BLaER1 treated with 17β-estradiol and CSF1 and Interleukin-3, amounts not matched to agents 10 nM and 100 nM (cell line): ENCODE measurements around the gene KLC1.

Experiments
- H3K27ac ChIP-seq, 11 experiments: shearing (Covaris generic); formaldehyde crosslinking; 2 replicates each; pipeline ENCODE4 v1.8.1; 2022
- H3K27me3 ChIP-seq, 11 experiments: shearing (Covaris generic); formaldehyde crosslinking; 2 replicates each; pipeline ENCODE4 v1.8.1; 2022
- H3K36me3 ChIP-seq, 11 experiments: shearing (Covaris generic); formaldehyde crosslinking; 2 replicates each; pipeline ENCODE4 v1.8.1; 2022
- H3K4me1 ChIP-seq, 10 experiments: shearing (Covaris generic); formaldehyde crosslinking; 2 replicates each; pipeline ENCODE4 v1.8.1; 2022
- H3K4me2 ChIP-seq, 11 experiments: shearing (Covaris generic); formaldehyde crosslinking; 2 replicates each; pipeline ENCODE4 v1.8.1; 2022
- H3K4me3 ChIP-seq, 10 experiments: shearing (Covaris generic); formaldehyde crosslinking; 2 replicates each; pipeline ENCODE4 v1.8.1; 2022
- H3K9ac ChIP-seq, 11 experiments: shearing (Covaris generic); formaldehyde crosslinking; 2 replicates each; pipeline ENCODE4 v1.8.1; 2022
- H3K9me3 ChIP-seq, 11 experiments: shearing (Covaris generic); formaldehyde crosslinking; replicated peaks in 1 of 11; 2 replicates each; pipeline ENCODE4 v1.8.1; 2022
- H4K20me1 ChIP-seq, 11 experiments: shearing (Covaris generic); formaldehyde crosslinking; 2 replicates each; pipeline ENCODE4 v1.8.1; 2022
- Cebpa-rat ChIP-seq, 11 experiments: shearing (Covaris generic); IDR thresholded peaks; 2 replicates each; pipeline ENCODE4 v1.8.1; 2022

The KLC1 gene

GRCh38 chr14:103740991-103741689 lies 112.1 kb downstream of the KLC1 start:
- H3K9me3 ChIP-seq = no peaks in the 10 kb centered on the region
- H3K36me3 ChIP-seq = peaks cover 0 to 47% (median 18%) of the 10 kb centered on the region in 11 experiments; a peak in 16 of 22 replicates
- no peak overlapping the region; a peak in 1 of 22 replicates for H3K27ac ChIP-seq
- no peaks in the 10 kb centered on the region for H3K27me3 ChIP-seq
- no peak overlapping the region for H3K4me3 ChIP-seq
- no peak overlapping the region for H3K9ac ChIP-seq
- H4K20me1 ChIP-seq = peaks cover 0 to 13% (median 0%) of the 10 kb centered on the region in 11 experiments; a peak in 1 of 22 replicates
- H3K4me2 ChIP-seq = peak overlapping the region; percentile 3 to 67 (median 31); a peak in 9 of 22 replicates
- peaks cover 15 to 47% (median 43%) of the 10 kb centered on the region in 10 experiments for H3K4me1 ChIP-seq
- TF ChIP-seq Cebpa-rat (IDR thresholded peaks at IDR 0.05) = no peak

- no peaks in the 10 kb centered on the region for H3K27me3 ChIP-seq
- TF ChIP-seq Cebpa-rat (IDR thresholded peaks at IDR 0.05) = no peak
- no peaks in the 10 kb centered on the region for H3K9me3 ChIP-seq
- H3K4me1 ChIP-seq = peaks cover 22 to 51% (median 45%) of the 10 kb centered on the region in 10 experiments
- H3K4me2 ChIP-seq = peak overlapping the region; percentile 6 to 75 (median 50); a peak in 17 of 22 replicates
- peaks cover 0 to 42% (median 16%) of the 10 kb centered on the region in 11 experiments; a peak in 16 of 22 replicates for H3K36me3 ChIP-seq
- peak overlapping the region in 1 of 11 experiments; percentile 14; a peak in 3 of 22 replicates for H3K9ac ChIP-seq
- no peak overlapping the region for H3K4me3 ChIP-seq
- H3K27ac ChIP-seq = no peak overlapping the region
- peaks cover 0 to 7% (median 0%) of the 10 kb centered on the region in 11 experiments; a peak in 1 of 22 replicates for H4K20me1 ChIP-seq
These were observed 112.9 kb downstream of the KLC1 start for GRCh38 chr14:103741876-103742275.

GRCh38 chr14:103742499-103743255 lies 113.7 kb downstream of the KLC1 start:
- H4K20me1 ChIP-seq = peaks cover 0 to 6% (median 0%) of the 10 kb centered on the region in 11 experiments; a peak in 1 of 22 replicates
- no peak for TF ChIP-seq Cebpa-rat (IDR thresholded peaks at IDR 0.05)
- peak overlapping the region in 9 of 11 experiments; percentile 22 to 75 (median 53); a peak in 15 of 22 replicates for H3K4me2 ChIP-seq
- H3K36me3 ChIP-seq = peaks cover 0 to 34% (median 16%) of the 10 kb centered on the region in 11 experiments; a peak in 14 of 22 replicates
- no peak overlapping the region for H3K27ac ChIP-seq
- no peaks in the 10 kb centered on the region for H3K9me3 ChIP-seq
- H3K4me3 ChIP-seq = no peak overlapping the region
- no peaks in the 10 kb centered on the region for H3K27me3 ChIP-seq
- H3K9ac ChIP-seq = no peak overlapping the region; a peak in 1 of 22 replicates
- H3K4me1 ChIP-seq = peaks cover 24 to 52% (median 45%) of the 10 kb centered on the region in 10 experiments

GRCh38 chr14:103743691-103744090 lies 114.7 kb downstream of the KLC1 start:
- peak overlapping the region in 1 of 11 experiments; percentile 4; a peak in 1 of 22 replicates for H3K27ac ChIP-seq
- peak overlapping the region in 3 of 11 experiments; percentile 6 to 35 (median 7); a peak in 1 of 22 replicates for H3K9ac ChIP-seq
- H3K9me3 ChIP-seq = no peaks in the 10 kb centered on the region
- H3K27me3 ChIP-seq = no peaks in the 10 kb centered on the region
- peaks cover 0 to 24% (median 8%) of the 10 kb centered on the region in 11 experiments; a peak in 12 of 22 replicates for H3K36me3 ChIP-seq
- peak overlapping the region in 9 of 11 experiments; percentile 7 to 75 (median 52); a peak in 17 of 22 replicates for H3K4me2 ChIP-seq
- no peak for TF ChIP-seq Cebpa-rat (IDR thresholded peaks at IDR 0.05)
- H4K20me1 ChIP-seq = peaks cover 0 to 6% (median 0%) of the 10 kb centered on the region in 11 experiments; a peak in 1 of 22 replicates
- no peak overlapping the region for H3K4me3 ChIP-seq
- peaks cover 24 to 59% (median 53%) of the 10 kb centered on the region in 10 experiments for H3K4me1 ChIP-seq

GRCh38 chr14:103744621-103745395 lies 115.8 kb downstream of the KLC1 start:
- peaks cover 30 to 69% (median 56%) of the 10 kb centered on the region in 10 experiments for H3K4me1 ChIP-seq
- H3K27ac ChIP-seq = no peak overlapping the region
- no peak overlapping the region for H3K4me3 ChIP-seq
- TF ChIP-seq Cebpa-rat (IDR thresholded peaks at IDR 0.05) = no peak
- H3K27me3 ChIP-seq = no peaks in the 10 kb centered on the region
- peak overlapping the region in 6 of 11 experiments; percentile 52 to 75 (median 64); a peak in 12 of 22 replicates for H3K4me2 ChIP-seq
- H3K9me3 ChIP-seq = no peaks in the 10 kb centered on the region
- no peak overlapping the region for H3K9ac ChIP-seq
- H3K36me3 ChIP-seq = peaks cover 0 to 16% (median under 1%) of the 10 kb centered on the region in 11 experiments; a peak in 10 of 22 replicates
- H4K20me1 ChIP-seq = peaks cover 0 to 4% (median 0%) of the 10 kb centered on the region in 11 experiments; a peak in 1 of 22 replicates

GRCh38 chr14:103745424-103745823 lies 116.4 kb downstream of the KLC1 start:
- no peak overlapping the region for H3K4me3 ChIP-seq
- H3K9ac ChIP-seq = no peak overlapping the region
- no peaks in the 10 kb centered on the region; a peak in 1 of 22 replicates for H4K20me1 ChIP-seq
- no peaks in the 10 kb centered on the region for H3K9me3 ChIP-seq
- H3K4me2 ChIP-seq = peak overlapping the region in 4 of 11 experiments; percentile 20 to 67 (median 50); a peak in 3 of 22 replicates
- no peak for TF ChIP-seq Cebpa-rat (IDR thresholded peaks at IDR 0.05)
- peaks cover 30 to 69% (median 56%) of the 10 kb centered on the region in 10 experiments for H3K4me1 ChIP-seq
- H3K27me3 ChIP-seq = no peaks in the 10 kb centered on the region
- H3K27ac ChIP-seq = no peak overlapping the region
- H3K36me3 ChIP-seq = peaks cover 0 to 12% (median 0%) of the 10 kb centered on the region in 11 experiments; a peak in 6 of 22 replicates

GRCh38 chr14:103746701-103747100 lies 117.7 kb downstream of the KLC1 start:
- peak overlapping the region in 5 of 11 experiments; percentile 11 to 38 (median 30); a peak in 6 of 22 replicates for H3K4me2 ChIP-seq
- H3K4me1 ChIP-seq = peaks cover 21 to 60% (median 47%) of the 10 kb centered on the region in 10 experiments
- H3K9me3 ChIP-seq = no peaks in the 10 kb centered on the region
- no peaks in the 10 kb centered on the region for H3K27me3 ChIP-seq
- H3K27ac ChIP-seq = no peak overlapping the region
- H4K20me1 ChIP-seq = no peaks in the 10 kb centered on the region; a peak in 1 of 22 replicates
- peaks cover 0 to 12% (median 0%) of the 10 kb centered on the region in 11 experiments; a peak in 4 of 22 replicates for H3K36me3 ChIP-seq
- H3K9ac ChIP-seq = no peak overlapping the region
- no peak overlapping the region for H3K4me3 ChIP-seq
- no peak for TF ChIP-seq Cebpa-rat (IDR thresholded peaks at IDR 0.05)

GRCh38 chr14:103748534-103748857 lies 119.5 kb downstream of the KLC1 start:
- no peak overlapping the region for H3K9ac ChIP-seq
- no peak overlapping the region for H3K27ac ChIP-seq
- H3K4me2 ChIP-seq = peak overlapping the region in 7 of 11 experiments; percentile 12 to 55 (median 42); a peak in 12 of 22 replicates
- H3K4me1 ChIP-seq = peaks cover 26 to 51% (median 33%) of the 10 kb centered on the region in 10 experiments
- no peak for TF ChIP-seq Cebpa-rat (IDR thresholded peaks at IDR 0.05)
- H3K27me3 ChIP-seq = no peaks in the 10 kb centered on the region
- H3K9me3 ChIP-seq = no peaks in the 10 kb centered on the region
- H3K4me3 ChIP-seq = no peak overlapping the region
- H4K20me1 ChIP-seq = no peaks in the 10 kb centered on the region; a peak in 1 of 22 replicates
- peaks cover 0 to 6% (median 0%) of the 10 kb centered on the region in 11 experiments; a peak in 3 of 22 replicates for H3K36me3 ChIP-seq
